Progenitor cell of endocrine pancreas (in vitro differentiated cells): ENCODE measurements around the gene FGF3. TPM values are rescaled to one million over a fixed set of nuclear protein-coding genes. Genes with fewer than 3 reads are reported as not detected.

ENCODE experiments used
- DNase-seq: peaks from one replicate; pipeline ENCODE4 v3.0.0; 2021; ENCODE audit warnings: low spot score; ENCODE audit not compliant: unreplicated experiment
- H3K27ac Mint-ChIP-seq: 2 replicates; pipeline ENCODE4 v1.8.0; 2021; ENCODE audit warnings: mild to moderate bottlenecking, moderate library complexity, mixed read lengths
- H3K27me3 Mint-ChIP-seq: 2 replicates; pipeline ENCODE4 v1.8.0; 2021; ENCODE audit warnings: mixed read lengths
- H3K36me3 Mint-ChIP-seq: 2 replicates; pipeline ENCODE4 v1.8.0; 2022; ENCODE audit warnings: mixed read lengths; ENCODE audit not compliant: insufficient read depth
- H3K4me1 Mint-ChIP-seq: 2 replicates; pipeline ENCODE4 v1.8.0; 2021; ENCODE audit warnings: low read depth, mixed read lengths
- H3K4me3 Mint-ChIP-seq: 2 replicates; pipeline ENCODE4 v1.8.0; 2021; ENCODE audit warnings: low read depth, mild to moderate bottlenecking, moderate library complexity, mixed read lengths
- H3K9me3 Mint-ChIP-seq: 2 replicates; pipeline ENCODE4 v1.8.0; 2021; ENCODE audit warnings: low read depth, mixed read lengths
- CTCF ChIP-seq: fragments of 200-600 bp; sonication (generic); IDR thresholded peaks from one replicate; pipeline ENCODE4 v1.5.0; 2021; ENCODE audit warnings: antibody characterized with exemption, mild to moderate bottlenecking; ENCODE audit not compliant: unreplicated experiment
- total RNA-seq: library from RNA; stranded (reverse); gene quantifications from 2 replicates; pipeline ENCODE4 v1.2.1, GENCODE V29; 2021

FGF3 gene
- total RNA-seq, 1 donor from 2014 or later, result not detected

- no peak overlapping the region for H3K4me3 Mint-ChIP-seq
- H3K27ac Mint-ChIP-seq, result no peak overlapping the region
Observed at GRCh38 chr11:69797737-69798528, 21.3 kb downstream of the FGF3 start.

GRCh38 chr11:69797156-69797555 is 22.1 kb downstream of the FGF3 start:
- H3K36me3 Mint-ChIP-seq, result no peaks in the 10 kb centered on the region
- peaks cover 6% of the 10 kb centered on the region for H3K27me3 Mint-ChIP-seq
- no peak overlapping the region for H3K4me3 Mint-ChIP-seq
- TF ChIP-seq CTCF, result no peak
- no peak overlapping the region for H3K27ac Mint-ChIP-seq
- DNase-seq, result no peak
- no peaks in the 10 kb centered on the region for H3K4me1 Mint-ChIP-seq
- no peaks in the 10 kb centered on the region for H3K9me3 Mint-ChIP-seq

More at GRCh38 chr11:69797737-69798528, 21.3 kb downstream of the FGF3 start:
- H3K9me3 Mint-ChIP-seq, result no peaks in the 10 kb centered on the region
- TF ChIP-seq CTCF, result no peak
- H3K4me1 Mint-ChIP-seq, result no peaks in the 10 kb centered on the region
- peaks cover 4% of the 10 kb centered on the region for H3K27me3 Mint-ChIP-seq
- H3K36me3 Mint-ChIP-seq, result no peaks in the 10 kb centered on the region
- no peak for DNase-seq

- no peak for TF ChIP-seq CTCF
- Mint-ChIP-seq H3K36me3 (no peaks in the 10 kb centered on the region), H3K27ac (no peak overlapping the region), H3K27me3 (peaks cover 14% of the 10 kb centered on the region), H3K4me1 (no peaks in the 10 kb centered on the region), H3K9me3 (no peaks in the 10 kb centered on the region), H3K4me3 (no peak overlapping the region)
- DNase-seq, result no peak
Observed at GRCh38 chr11:69796063-69796462, 23.2 kb downstream of the FGF3 start.

- DNase-seq, result no peak
- no peaks in the 10 kb centered on the region for H3K36me3 Mint-ChIP-seq
- no peaks in the 10 kb centered on the region for H3K9me3 Mint-ChIP-seq
- TF ChIP-seq CTCF, result no peak
- H3K27ac Mint-ChIP-seq, result no peak overlapping the region
- no peaks in the 10 kb centered on the region for H3K4me1 Mint-ChIP-seq
- peaks cover 17% of the 10 kb centered on the region for H3K27me3 Mint-ChIP-seq
- H3K4me3 Mint-ChIP-seq, result no peak overlapping the region
Observed at GRCh38 chr11:69791276-69792180, 27.7 kb downstream of the FGF3 start.

GRCh38 chr11:69788956-69789355 is 30.3 kb downstream of the FGF3 start:
- no peak overlapping the region for H3K27ac Mint-ChIP-seq
- TF ChIP-seq CTCF, result no peak
- no peaks in the 10 kb centered on the region for H3K4me1 Mint-ChIP-seq
- H3K36me3 Mint-ChIP-seq, result no peaks in the 10 kb centered on the region
- no peak overlapping the region for H3K4me3 Mint-ChIP-seq
- peaks cover 13% of the 10 kb centered on the region for H3K27me3 Mint-ChIP-seq
- DNase-seq, result no peak
- H3K9me3 Mint-ChIP-seq, result no peaks in the 10 kb centered on the region
